ENCODE data around the gene PLP2. TPM values are rescaled to one million over a fixed set of nuclear protein-coding genes. Genes with fewer than 3 reads are reported as not detected.

Gene PLP2
- total RNA-seq, 4 donors from 2014 or later = 6.2 to 25.7 (median 14.6) TPM

GRCh38 chrX:49177338-49177833 lies 5.7 kb downstream of the PLP2 start:
- intact Hi-C loops (cut with DNase I) = no loop called here
- no peaks in the 10 kb centered on the region for H3K9me3 ChIP-seq
- no peaks in the 10 kb centered on the region for H3K36me3 ChIP-seq
- peaks cover 0 to 3% of the 10 kb centered on the region in 2 donors for H3K4me1 ChIP-seq
- no peak overlapping the region for H3K4me3 ChIP-seq (replicated peaks in 1 of 3)
- H3K27me3 ChIP-seq = no peaks in the 10 kb centered on the region
- H3K27ac ChIP-seq = no peak overlapping the region
- WGBS, 2 donors = 92 to 96% methylated on average over 3 to 4 of the region's 4 CpGs
- TF ChIP-seq CTCF (IDR thresholded peaks at IDR 0.05) (no peak), POLR2A (IDR thresholded peaks at IDR 0.05) (no peak)
- no peak for DNase-seq

GRCh38 chrX:49177873-49178480 lies 6.3 kb downstream of the PLP2 start:
- intact Hi-C loops (cut with DNase I) = no loop called here
- DNase-seq = no peak
- no peak for TF ChIP-seq POLR2A (IDR thresholded peaks at IDR 0.05)
- no peak for TF ChIP-seq CTCF (IDR thresholded peaks at IDR 0.05)
- Histone ChIP-seq H3K4me1 (peaks cover 0 to under 1% of the 10 kb centered on the region in 2 donors), H3K9me3 (no peaks in the 10 kb centered on the region), H3K27ac (no peak overlapping the region), H3K4me3 (replicated peaks in 1 of 3) (no peak overlapping the region), H3K27me3 (no peaks in the 10 kb centered on the region), H3K36me3 (peaks cover 0 to under 1% of the 10 kb centered on the region in 2 donors)
- WGBS, 2 donors = no CpG with 5 or more reads among the region's 23 CpGs

- intact Hi-C loops (cut with DNase I) = no loop called here
Observed at GRCh38 chrX:49178537-49178936, 6.8 kb downstream of the PLP2 start.

GRCh38 chrX:49179358-49179757 lies 7.7 kb downstream of the PLP2 start:
- Histone ChIP-seq H3K4me1 (no peaks in the 10 kb centered on the region), H3K36me3 (peaks cover 0 to 4% of the 10 kb centered on the region in 2 donors), H3K4me3 (replicated peaks in 1 of 3) (no peak overlapping the region), H3K27ac (no peak overlapping the region), H3K27me3 (no peaks in the 10 kb centered on the region), H3K9me3 (no peaks in the 10 kb centered on the region)
- intact Hi-C loops (cut with DNase I) = no loop called here
- 100% methylated on average over 1 of the region's 2 CpGs for WGBS, 2 donors
- TF ChIP-seq CTCF (IDR thresholded peaks at IDR 0.05) (no peak), POLR2A (IDR thresholded peaks at IDR 0.05) (no peak)
- DNase-seq = no peak

More at GRCh38 chrX:49178537-49178936, 6.8 kb downstream of the PLP2 start:
- no CpG with 5 or more reads among the region's 3 CpGs for WGBS, 2 donors
- Histone ChIP-seq H3K27ac (no peak overlapping the region), H3K36me3 (peaks cover 0 to 4% of the 10 kb centered on the region in 2 donors), H3K4me1 (no peaks in the 10 kb centered on the region), H3K27me3 (no peaks in the 10 kb centered on the region), H3K4me3 (replicated peaks in 1 of 3) (no peak overlapping the region), H3K9me3 (no peaks in the 10 kb centered on the region)
- no peak for TF ChIP-seq POLR2A (IDR thresholded peaks at IDR 0.05)
- no peak for TF ChIP-seq CTCF (IDR thresholded peaks at IDR 0.05)
- DNase-seq = no peak

GRCh38 chrX:49183701-49184281 lies 12.1 kb downstream of the PLP2 start:
- H3K36me3 ChIP-seq = peaks cover 0 to 4% of the 10 kb centered on the region in 2 donors
- no peaks in the 10 kb centered on the region for H3K9me3 ChIP-seq
- no peak overlapping the region for H3K4me3 ChIP-seq (replicated peaks in 1 of 3)
- 64% methylated on average over 2 of the region's 18 CpGs; no CpG with 5 or more reads in 1 of the 2 donors for WGBS, 2 donors
- intact Hi-C loops (cut with DNase I) = no loop called here
- no peak for TF ChIP-seq CTCF (IDR thresholded peaks at IDR 0.05)
- no peak for TF ChIP-seq POLR2A (IDR thresholded peaks at IDR 0.05)
- no peak overlapping the region for H3K27ac ChIP-seq
- no peaks in the 10 kb centered on the region for H3K27me3 ChIP-seq
- DNase-seq = peak in 1 of 2 donors; percentile 5
- H3K4me1 ChIP-seq = no peaks in the 10 kb centered on the region

Measured in thyroid gland (tissue), 4 donors.